Cardiac fibroblast (primary cell): ENCODE data around the gene MAPK8IP2.

Experiments
- DNase-seq, 2 donors: peaks; one replicate each; pipeline versions ENCODE4 v3.0.0 to v3.0.0-alpha.2; 2010; ENCODE audit warnings: low read depth in 2 of 2
- H3K4me3 ChIP-seq, 2 donors: replicated peaks in 1 of 2; 1 replicate in 1 of 2; 2 replicates in 1 of 2; pipeline ENCODE4 v1.5.1; 2011; ENCODE audit warnings: low read depth in 2 of 2, low read length in 2 of 2, mild to moderate bottlenecking in 2 of 2, moderate library complexity in 1 of 2
- TF ChIP-seq, protein P1 (sequence below): IDR thresholded peaks from one replicate; pipeline ENCODE4 v1.5.1; 2011; ENCODE audit warnings: low read depth, mild to moderate bottlenecking, low read length, inconsistent platforms

Gene MAPK8IP2

DNA sequence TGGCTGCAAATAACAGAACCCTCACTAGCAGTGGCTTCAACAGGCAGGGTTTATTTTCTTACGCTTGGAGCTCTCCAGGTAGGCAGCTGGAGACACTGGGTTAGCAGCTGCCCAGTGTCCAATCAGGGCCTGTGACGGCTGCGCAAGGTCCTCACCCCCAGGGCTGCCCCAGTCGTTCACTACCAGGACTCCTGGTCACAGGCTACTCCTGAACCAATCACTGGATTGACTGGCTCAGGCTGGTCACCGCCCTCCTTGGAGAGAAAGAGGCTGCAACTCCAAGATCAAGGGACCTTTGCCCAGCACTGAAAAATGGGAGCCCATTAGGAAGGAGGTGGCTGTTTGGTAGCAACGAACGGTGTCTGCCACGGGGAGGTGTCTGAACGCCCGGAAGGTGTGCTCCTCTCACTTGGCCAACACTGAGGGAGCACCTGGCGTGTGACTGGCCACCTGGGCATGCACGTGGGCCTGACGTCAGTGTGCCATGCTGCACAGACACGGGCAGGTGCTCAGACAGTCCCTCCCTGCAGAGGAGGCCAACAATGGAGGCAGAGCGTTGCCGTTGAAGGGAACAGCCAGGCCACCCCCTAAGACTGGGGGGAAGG lies 22.2 kb downstream of the MAPK8IP2 start:
- no peak for DNase-seq
- no peak overlapping the region for H3K4me3 ChIP-seq
- TF ChIP-seq, protein P1, sequence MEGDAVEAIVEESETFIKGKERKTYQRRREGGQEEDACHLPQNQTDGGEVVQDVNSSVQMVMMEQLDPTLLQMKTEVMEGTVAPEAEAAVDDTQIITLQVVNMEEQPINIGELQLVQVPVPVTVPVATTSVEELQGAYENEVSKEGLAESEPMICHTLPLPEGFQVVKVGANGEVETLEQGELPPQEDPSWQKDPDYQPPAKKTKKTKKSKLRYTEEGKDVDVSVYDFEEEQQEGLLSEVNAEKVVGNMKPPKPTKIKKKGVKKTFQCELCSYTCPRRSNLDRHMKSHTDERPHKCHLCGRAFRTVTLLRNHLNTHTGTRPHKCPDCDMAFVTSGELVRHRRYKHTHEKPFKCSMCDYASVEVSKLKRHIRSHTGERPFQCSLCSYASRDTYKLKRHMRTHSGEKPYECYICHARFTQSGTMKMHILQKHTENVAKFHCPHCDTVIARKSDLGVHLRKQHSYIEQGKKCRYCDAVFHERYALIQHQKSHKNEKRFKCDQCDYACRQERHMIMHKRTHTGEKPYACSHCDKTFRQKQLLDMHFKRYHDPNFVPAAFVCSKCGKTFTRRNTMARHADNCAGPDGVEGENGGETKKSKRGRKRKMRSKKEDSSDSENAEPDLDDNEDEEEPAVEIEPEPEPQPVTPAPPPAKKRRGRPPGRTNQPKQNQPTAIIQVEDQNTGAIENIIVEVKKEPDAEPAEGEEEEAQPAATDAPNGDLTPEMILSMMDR, result no peak

DNA sequence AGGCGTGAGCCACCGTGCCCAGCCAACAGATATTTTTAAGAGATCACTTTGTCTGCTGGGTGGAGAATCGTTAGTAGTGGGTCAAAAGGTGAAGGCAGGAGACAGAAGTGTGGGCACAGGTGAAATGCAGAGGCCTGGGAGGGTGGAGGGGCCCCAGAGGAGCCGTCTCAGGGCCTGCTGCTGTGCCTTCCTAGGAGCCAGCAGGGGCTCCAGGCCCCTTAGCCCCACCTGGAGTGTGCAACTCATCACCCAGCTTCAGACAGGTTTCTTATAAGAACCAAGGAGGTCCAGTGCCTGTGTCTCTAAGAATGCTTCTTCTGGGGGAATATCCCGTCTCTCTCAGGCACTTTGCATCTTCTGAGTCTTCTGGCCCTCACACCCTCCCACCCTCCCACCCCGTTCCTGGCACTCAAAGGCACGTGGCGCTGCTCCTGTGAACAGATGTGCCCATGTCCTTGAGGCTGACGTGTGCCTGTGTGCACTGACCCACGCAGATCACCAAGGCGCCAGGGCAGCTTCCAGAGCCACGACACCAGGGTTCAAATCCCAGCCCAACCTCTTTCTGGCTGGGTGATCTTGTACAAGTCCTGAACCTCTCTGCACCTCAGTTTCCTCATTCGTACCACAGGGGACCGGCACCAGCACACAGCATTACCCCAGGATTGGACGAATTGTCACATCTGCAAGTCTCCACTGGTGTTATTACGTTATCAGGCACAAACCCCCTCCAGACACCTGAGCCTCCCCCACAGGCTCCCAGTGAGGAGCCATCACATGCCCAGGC lies 23.9 kb downstream of the MAPK8IP2 start:
- H3K4me3 ChIP-seq, result no peak overlapping the region
- TF ChIP-seq, protein P1, result no peak
- no peak for DNase-seq

DNA sequence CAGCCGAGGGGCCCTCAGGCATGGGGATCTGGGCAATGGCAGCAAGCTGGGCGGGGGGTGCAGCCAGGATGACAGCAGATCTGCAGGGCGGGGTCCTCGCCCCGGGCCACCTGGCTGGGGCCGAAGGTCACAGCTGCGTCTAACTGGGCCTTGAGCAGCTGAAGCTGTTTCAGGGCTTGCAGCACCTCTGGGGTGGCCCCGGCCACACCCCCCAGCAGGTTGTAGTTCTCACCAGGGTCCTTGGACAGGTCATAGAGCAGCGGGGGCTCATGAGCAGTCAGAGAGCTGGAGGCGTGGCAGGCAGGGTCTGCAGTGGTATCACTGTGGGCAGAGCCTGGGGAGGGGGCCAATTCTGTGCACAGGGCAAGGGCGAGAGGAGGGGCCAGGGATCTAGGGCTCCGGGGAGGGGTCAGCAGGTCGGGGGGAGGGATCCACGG lies 24.6 kb downstream of the MAPK8IP2 start:
- TF ChIP-seq, protein P1, result no peak
- DNase-seq, result no peak
- no peak overlapping the region for H3K4me3 ChIP-seq

DNA sequence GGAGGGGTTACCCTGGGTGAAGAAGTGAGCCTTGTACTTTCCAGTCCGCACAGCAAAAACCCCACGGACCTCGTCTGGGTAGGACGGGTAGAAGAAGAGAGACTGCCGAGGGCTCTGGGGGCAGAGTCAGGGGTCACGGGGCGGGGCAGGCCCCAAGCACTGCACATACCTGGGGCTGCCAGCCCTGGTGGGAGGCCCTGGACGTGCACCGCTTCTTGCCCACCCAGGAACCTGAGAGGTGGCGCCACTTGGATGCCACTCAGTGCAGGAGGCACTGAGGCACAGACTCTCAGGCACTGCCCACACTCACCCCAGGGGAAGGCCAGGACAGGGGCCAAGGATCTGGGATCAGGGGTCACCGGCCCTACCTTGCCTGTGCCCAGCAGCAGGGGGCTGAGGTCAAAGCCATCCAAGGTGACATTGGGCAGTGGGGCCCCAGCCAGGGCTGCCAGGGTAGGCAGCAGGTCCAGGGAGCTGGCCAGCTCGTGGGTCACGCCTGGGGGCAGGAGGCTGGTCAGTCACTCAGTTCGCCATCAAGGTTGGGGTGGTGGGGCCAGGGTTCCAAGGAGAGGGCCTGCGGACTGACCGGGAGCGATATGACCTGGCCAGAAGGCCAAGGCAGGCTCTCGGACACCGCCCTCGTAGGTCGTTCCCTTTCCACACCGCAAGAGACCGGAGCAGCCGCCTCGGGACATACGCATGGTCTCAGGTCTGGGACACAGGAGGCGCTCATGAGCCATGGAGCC lies 25.1 kb downstream of the MAPK8IP2 start:
- TF ChIP-seq, protein P1, result no peak
- DNase-seq, result no peak
- no peak overlapping the region for H3K4me3 ChIP-seq

DNA sequence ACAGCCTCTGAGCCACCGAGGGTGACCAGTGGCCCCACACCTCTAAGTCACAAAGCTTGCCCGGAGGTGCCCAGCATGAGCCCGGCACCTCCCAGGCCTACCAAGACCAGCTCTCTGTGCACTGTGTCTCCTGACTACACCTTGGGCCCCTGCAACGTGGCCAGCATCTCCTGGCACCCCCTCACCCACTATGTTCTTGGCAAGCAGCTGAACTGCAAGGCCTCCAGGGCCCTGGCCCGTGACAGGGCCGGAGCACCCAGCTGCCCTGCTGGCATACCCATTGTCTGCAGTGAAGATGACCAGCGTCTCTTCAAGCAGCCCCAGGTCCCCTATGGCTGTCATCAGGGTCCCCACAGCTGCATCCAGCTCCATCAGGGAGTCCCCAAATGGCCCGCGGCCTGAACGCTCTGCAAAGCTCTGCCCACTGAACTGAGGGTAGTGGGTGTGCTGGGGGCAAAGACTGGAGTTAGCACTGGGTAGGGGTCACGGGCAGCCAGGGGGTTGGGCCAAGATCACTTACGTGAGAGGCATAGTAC lies 25.8 kb downstream of the MAPK8IP2 start:
- no peak overlapping the region for H3K4me3 ChIP-seq
- TF ChIP-seq, protein P1, result no peak
- no peak for DNase-seq

DNA sequence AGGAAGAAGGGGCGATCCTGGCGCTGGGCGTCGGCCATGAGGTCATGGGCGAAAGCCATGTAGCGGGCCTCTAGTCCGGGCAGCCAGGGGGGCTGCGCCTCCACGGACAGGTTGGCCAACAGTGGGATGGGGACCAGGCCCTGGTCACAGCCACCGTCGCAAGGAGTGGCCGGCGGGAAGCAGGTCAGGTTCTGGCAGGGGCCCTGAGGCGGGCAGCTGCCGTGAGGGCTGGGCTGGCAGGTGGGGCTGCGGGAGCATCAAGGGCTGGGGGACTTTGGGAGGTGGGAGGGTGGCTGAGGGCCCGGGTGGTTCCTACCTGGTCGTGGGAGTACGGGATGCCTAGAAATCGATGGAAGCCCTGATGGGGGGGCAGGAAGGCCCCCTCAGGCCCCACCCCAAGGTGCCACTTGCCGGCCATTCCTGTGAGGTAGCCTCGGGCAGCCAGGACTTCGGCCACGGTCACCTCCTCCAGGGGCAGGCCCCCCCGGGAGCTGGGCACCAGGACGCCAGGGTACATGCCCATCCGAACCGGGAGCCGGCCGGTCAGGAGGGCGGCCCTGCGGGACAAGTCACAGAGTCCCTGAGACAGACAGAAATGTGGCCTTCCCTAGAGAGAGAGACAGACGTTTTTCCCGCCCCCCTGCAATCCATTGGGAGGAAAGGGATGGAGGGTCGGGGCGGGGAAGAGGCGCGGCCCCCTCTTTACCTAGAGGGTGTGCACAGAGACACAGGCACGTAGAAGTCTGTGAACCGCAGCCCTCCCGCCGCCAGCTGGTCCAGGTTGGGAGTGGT lies 26.5 kb downstream of the MAPK8IP2 start:
- no peak for DNase-seq
- peak overlapping the region; percentile 67 to 84 for H3K4me3 ChIP-seq
- TF ChIP-seq, protein P1, result no peak
